OCI-LY1 (cell line): Measurements from ENCODE around the gene NPAS1.

Experiments
- CTCF ChIP-seq: fragments of 200-600 bp; sonication (generic), shearing (Covaris generic); IDR thresholded peaks from 2 replicates; pipeline ENCODE4 v1.5.1; 2017; ENCODE audit warnings: mild to moderate bottlenecking, antibody characterized with exemption, low read length, moderate library complexity, mixed read lengths
- EZH2 ChIP-seq: fragments of 200-600 bp; sonication (generic), shearing (Covaris generic); IDR thresholded peaks from 2 replicates; pipeline ENCODE4 v1.8.0; 2017; ENCODE audit warnings: borderline replicate concordance, mixed run types, mild to moderate bottlenecking, antibody characterized with exemption, low read length, moderate library complexity, mixed read lengths

- TF ChIP-seq CTCF (no peak), EZH2 (no peak)
Measured at GRCh38 chr19:46976845-46977320, 42.8 kb upstream of the NPAS1 start.
